Measurements from ENCODE around the gene P2RX6.

- TF ChIP-seq ZFP30 (CRISPR knock-in tag; IDR thresholded peaks at IDR 0.05), result no peak
- TF ChIP-seq GLIS3 (CRISPR knock-in tag; IDR thresholded peaks at IDR 0.05), result no peak
- TF ChIP-seq ARNTL (CRISPR knock-in tag; IDR thresholded peaks at IDR 0.05; ENCODE audit: borderline replicate concordance, low read depth), result no peak
- no peak for TF ChIP-seq OSR1 (CRISPR knock-in tag; IDR thresholded peaks at IDR 0.05)
Observed at GRCh38 chr22:20991252-20992055, 23.5 kb upstream of the P2RX6 start.

Measured in SK-N-SH treated with all-trans-retinoic acid at 6 μM for 48 hours (cell line).